GM21526 (cell line): ENCODE measurements around the gene RAB26.

Experiments
- ATAC-seq: cut with Tn5 transposase; IDR thresholded peaks from one replicate; pipeline ENCODE4 v1.9.1; 2021; ENCODE audit warnings: moderate library complexity; ENCODE audit not compliant: unreplicated experiment, low FRiP score

The RAB26 gene

DNA sequence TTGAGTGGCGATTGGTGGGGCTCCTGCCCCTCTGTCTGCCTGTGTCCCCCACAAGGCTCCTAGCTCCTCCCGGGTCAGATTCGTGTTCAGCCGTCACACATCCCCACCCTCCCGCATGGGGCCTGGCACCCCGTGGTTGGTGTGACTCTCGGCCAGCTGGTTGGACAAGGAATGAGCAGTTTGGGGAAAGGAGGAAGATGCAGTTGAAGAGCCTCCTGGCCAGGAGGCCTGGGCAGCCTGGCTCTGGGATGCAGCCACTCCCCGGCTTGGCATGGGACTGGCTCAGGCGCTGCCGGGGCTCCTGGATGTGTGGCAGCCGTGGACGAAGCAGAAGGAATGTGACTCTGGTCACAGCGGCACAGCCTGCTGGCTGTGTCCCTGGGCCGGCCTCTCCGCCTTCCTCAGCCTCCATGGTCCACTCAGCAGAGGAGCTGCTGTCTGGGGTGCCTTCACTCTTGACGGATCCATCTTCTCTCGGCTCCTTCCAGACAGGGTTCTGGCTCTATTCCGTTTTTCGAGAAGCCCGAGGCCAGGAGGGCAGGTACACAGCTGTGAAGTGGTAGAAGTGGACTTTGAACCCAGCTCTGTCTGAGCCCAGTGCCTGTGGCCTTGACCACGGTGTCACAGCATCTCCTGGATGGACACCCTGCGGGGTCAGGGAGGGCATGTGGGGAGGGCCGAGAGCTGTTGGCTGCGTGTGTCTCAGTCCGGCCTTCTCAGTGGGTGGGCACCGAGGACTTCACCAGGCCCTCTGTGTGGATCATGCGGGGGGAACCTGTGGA lies 9.2 kb downstream of the RAB26 start:
- no peak for ATAC-seq

DNA sequence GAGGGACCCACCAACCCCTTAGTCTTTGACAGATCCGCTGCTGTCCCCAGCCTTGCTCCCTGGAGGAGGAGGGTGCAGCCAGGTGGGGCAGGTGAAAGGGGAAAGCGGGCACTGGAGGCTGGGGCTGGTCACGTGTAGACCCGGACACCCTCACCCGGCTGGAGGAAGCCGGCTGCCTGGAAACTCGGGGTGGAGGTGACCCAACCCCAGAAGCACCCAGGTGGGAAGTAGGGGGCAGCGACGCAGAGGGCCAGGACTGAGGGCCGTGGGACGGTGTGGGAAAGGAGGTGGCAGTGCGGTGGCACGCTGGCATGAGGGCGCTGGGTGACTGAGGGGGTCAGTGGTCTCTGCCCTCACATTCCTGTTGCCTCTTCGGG lies 9.8 kb downstream of the RAB26 start:
- ATAC-seq, result no peak

DNA sequence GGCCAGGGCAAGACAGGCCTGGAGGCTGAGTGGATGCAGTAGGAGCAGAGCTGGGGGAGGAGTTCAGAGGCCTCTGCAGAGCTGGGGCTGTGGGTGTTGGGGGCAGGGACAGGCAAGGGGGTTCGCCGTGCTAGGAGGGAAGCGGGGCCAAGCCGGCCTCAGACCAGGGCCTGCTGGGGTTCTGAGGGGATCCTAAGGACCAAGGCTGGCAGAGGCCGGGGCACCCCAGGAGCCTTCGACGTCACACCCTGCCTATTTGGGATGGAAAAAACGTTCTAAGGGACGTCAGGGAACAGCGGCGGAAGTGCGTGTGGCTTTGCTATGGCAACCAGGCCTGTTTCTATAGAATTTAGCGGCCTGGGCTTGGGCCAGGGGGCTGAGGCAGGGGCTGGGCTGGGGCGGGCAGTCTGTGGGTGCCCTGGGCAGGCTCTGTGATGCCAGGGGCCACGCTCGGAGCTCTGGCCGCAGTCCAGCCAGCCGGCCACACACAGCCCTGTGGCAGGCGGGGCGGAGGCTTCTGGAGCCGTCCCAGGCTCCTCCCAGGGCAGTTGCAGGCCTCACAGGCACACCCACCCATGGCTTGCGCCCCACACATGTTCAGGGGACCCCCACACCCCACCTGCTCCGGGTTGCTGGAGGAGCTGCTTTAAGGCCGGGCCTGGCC lies 10.9 kb downstream of the RAB26 start:
- ATAC-seq, result no peak

DNA sequence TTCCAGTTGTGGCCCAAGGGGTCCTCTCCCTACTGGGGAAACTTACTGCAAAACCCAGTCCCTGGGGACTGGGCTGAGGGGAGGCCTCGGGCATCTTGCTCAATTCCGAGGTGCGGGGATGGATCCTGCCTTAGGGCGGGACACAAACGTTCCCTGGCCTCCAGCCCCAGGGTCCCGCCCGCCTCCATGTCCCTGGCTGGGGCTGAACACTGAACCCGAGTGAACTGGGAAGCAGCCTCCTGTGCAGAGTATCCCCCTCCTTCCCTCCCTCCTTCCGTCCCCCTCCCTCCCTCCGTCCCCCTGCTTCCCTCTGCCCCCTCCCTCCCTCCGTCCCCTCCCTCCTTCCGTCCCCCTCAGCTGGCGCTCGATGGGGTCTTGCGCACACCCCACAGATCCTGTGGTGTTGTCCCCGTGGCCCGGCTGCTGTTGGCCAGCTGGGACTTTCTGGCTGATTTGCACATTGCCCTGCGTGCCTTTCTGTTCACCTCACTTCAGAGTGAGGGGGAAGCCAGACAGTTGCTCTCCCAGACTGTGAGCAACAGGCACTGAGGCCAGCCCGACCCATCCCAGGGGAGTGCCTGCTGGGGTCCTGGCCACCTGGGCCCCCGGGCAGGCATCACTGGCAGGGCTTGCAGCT lies 12.6 kb downstream of the RAB26 start:
- no peak for ATAC-seq

DNA sequence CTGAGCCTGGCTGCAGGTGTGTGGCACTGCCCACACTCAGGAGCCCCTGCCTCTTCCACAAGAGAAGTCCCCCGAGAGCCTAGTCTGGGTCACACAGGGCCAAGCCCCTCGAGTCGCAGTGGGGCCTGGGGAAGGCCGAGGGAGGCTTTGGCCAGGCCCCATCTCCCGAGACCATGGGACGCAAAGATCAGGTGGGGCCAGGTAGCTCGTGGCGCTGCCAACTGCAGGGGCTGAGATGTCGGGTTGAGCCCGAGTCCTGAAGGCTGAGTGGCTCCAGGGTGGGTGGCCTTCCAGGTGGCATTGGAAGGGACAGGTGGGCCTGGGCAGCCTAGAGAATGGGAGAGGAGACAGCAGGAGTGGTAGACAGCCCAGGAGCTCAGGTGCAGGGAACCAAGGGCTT lies 13.5 kb downstream of the RAB26 start:
- ATAC-seq, result no peak

DNA sequence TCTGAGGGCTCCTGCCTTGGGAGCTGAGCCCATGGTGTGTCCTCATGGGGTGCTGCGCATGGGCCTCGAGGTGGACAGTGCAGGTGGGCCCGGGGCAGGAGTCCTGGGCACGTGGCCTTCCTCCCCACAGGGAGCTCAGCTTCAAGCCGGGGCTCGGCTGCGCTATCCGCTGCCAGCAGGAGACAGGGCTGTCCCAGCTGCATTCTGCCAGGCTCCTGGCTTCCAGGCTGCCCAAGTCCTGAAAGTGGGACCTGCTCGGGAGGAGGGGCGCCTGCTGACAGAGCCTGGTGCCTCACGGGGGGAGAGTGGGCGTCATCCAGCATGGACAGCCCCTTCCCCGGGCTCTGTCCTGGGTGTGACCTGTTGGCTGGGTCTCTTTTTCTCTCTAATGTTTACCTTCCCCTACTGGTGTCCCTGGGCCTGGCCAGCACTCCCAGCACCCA lies 14.3 kb downstream of the RAB26 start:
- ATAC-seq, result no peak

DNA sequence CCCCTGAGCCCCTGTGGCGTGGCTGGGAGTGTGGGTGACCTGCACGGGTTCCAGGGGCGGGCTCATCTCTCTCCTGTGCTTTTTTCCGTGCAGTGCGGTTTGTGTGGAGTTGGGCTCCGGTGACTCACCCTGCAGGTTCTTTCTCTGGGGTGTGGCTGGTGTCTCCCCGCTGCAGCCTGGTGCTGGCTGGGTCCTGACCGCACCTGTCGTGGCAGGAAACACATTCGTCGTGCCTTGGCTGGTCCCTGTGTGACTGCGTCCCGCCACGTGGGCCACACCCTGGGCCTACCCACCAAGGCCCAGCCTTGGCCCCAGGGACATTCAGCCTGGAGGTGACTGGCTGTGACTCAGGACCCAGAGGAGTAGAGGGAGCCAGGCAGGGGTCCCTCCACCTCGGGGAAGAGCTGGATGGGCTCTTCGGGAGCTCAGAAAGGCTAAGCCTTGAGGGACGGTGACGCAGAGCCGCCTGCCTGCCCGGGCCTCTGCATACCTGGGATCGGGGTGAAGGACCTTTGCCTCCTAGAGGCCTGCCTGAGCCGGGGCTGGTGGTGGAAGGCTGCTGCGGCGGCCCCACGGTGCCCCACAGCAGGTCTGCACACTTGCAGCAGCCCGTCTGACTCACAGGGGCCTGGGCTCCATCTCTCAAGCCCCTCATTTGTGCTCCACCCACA lies 14.9 kb downstream of the RAB26 start:
- no peak for ATAC-seq

DNA sequence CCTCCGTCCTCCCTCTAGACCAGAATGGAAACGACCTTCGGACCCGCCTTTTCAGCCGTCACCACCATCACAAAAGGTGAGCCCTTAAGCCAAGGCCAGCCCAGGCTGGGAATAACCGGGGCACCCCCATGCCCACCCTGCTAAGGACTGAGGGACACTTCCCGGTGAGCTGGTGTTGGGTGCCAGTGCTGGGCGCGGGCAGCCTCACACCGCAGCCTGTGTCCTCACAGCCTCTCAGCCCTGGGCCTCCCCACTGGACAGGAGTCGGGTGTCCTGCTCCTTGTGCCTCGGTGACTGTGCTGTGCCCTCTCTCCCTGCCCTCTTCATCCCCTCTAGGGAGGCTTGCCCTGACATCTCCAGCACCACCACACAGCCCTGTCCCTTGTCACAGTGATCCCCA lies 17.4 kb downstream of the RAB26 start:
- no peak for ATAC-seq

DNA sequence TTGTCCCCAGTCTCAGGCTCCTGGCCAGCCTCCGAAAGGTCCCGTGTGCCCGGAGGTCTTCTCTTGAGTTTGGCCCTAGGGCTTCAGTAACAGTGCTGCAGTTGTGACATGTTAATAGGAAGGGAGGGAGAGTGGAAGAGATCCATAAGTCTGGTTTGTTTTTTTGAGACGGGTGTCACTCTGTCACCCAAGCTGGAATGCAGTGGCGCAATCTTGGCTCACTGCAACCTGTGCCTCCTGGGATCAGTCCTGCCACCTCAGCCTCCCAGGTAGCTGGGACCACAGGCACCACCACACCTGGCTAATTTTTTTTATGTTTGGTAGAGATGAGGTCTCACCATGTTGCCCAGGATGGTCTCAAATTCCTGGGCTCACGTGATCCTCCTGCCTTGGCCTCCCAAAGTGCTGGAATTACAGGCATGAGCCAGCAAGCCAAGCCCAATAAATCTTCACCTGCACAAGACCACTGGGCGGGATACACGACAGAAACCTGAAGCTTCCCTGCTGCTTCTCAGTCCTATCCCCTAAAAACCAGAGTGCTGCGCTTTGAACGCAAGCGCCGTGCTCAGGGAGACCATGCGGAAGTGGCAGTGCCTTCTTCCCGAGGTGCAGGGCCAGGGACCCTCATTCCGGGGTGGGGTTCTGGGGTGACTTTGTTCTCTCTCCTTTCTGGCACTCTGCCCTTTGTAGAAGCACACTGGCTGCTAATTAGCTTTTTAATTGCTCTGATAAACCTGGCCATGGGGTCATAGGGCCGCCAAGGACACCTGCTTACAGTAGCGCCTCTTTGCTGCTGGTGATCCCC lies 18.0 kb downstream of the RAB26 start:
- no peak for ATAC-seq

DNA sequence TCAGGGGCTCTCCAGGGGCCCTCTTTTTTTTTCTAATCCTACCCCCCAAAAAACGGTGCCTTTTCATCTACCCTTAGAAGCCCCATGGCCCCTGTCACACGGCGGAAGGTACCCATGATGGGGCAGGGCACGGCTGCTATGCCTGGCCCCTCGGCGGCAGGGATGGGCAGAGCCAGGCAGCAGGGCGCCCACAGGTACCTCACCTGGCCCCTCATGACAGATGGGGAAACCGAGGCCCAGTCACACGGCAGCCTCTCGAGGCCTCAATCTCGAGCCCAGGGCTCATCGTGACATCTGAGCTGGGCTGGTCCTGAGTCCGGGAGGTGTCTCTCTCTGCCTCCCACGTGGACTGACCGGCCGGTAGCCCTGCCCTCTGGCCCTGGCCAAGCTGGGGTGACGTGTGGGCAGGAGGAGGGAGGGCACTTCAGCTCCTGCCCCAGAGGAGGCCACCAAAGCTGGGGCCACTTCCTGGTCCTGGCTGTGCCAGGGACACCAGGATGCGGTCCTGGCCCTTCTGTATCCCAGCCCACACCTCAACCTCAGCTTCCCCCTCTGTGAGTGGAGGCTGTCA lies 18.7 kb downstream of the RAB26 start:
- ATAC-seq, result no peak

DNA sequence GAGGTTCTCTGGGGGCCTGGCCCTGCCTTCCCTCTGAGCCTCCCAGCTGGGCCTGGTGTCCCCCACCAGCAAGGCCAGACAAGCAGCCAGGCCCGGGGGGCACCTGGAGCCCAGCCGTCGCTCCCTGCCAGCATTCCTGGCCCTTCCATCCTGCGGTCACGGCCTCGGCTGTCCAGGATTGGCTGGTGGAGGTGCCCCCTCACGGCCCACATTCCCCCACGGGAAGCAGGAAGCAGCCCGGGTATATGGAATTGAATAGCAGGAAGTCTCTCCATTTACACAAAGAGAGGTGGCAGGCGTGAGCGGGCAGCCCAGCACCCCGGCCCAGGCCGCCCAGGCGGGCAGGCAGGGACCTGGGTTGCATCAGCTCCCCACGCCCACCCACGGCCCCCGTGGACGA lies 21.7 kb downstream of the RAB26 start:
- ATAC-seq, result no peak

DNA sequence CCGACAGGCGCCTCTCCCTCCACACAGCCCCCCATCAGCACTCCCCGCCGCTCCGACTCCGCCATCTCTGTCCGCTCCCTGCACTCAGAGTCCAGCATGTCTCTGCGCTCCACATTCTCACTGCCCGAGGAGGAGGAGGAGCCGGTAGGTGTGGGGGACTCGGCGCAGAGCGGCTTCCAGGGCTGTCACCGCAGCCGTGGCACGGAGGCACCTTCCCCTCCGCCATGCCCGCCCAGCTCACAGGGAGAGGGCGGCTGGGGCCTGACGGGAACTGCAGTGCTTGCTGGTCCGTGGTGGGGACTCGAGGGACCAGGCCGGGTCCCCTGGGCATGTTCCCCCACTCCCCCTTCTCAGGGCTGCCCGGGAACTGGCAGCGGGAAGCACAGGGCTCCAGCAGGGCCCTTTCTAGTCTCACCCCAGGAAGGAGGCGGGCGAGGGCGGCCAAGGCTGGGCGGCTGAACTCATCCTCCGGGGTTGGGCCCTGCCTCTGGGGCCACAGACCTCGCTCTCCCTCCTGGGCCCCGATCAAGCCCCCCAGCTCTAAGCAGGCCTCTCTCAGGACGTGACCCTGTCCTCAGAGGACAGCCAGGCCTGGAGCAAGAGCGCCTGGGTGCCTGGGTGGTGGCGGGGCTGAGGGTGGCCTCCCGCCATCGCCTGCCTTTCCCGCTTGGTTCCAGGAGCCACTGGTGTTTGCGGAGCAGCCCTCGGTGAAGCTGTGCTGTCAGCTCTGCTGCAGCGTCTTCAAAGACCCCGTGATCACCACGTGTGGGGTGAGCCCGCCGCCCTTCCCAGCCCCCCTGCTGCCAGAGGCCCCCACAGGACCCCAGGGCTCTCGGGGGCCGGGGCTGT lies 22.4 kb downstream of the RAB26 start:
- no peak for ATAC-seq

DNA sequence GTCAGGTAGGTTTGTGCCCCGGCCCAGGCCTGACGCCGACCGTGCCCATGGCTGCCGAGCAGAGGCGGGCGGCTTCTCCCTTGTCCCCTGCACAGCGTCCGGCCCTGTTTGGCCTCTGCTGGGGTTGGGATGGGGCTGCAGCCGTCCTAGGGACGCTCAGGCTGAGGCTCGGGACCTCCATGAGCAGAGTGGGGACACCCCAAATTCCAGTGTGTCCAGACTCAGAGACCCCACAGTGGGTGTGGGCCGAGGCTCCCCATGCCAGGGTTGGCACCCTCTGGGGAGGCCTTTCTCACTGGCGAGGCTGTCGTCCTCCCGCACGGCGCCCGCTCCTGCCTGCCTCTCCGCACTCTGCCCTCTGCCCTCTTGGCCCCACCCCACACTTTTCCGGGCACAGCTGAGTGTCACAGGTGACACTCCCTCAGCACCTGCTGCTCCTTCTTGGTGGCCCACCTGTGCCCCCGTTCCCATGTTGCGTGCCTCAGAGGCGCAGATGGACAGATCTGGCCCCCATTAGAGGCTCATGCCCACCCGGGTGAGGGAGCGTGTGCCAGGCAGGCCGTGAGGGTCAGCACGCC lies 23.3 kb downstream of the RAB26 start:
- no peak for ATAC-seq

DNA sequence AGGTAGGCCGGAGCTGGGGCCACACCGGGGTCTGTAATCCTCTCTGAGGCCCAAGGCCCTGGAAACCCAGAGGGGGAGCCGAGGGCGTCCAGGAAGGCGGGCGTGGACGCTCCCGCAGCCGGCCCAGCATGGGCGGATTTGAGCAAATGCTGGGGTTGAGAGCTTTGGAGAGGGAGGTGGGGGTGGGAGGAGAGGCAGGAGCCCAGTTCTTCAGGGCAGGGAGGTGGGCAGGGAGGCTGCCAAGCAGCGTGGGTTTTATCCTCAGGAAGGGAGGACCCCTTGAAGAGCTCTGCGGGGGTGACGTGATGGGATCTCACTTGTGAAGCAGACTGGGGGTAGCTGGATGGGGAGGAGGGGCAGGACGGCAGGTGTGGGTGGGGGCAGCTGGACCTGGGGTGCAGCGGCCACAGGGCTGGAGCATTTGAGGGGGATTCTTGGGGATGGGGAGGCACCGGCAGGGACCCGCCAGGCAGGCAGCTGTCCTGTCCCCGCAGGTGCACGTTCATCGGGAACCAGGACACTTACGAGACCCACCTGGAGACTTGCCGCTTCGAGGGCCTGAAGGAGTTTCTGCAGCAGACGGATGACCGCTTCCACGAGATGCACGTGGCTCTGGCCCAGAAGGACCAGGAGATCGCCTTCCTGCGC lies 24.4 kb downstream of the RAB26 start:
- no peak for ATAC-seq

DNA sequence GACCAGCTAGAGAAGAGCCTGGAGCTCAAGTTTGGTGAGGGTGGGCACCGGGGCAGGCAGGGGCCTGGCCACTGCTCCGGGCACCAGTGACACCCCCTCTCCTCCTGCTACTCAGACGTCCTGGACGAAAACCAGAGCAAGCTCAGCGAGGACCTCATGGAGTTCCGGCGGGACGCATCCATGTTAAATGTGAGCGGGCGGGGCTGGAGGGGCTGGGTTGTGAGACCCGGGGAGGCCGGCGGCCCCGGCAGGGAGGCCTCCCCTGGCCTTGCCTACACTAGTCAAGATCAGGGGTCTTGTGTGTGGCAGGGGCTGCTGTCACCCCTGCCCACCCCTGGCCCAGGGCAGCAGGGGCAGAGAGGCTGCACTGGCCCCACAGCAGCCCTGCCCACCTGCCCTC lies 24.9 kb downstream of the RAB26 start:
- ATAC-seq, result no peak

DNA sequence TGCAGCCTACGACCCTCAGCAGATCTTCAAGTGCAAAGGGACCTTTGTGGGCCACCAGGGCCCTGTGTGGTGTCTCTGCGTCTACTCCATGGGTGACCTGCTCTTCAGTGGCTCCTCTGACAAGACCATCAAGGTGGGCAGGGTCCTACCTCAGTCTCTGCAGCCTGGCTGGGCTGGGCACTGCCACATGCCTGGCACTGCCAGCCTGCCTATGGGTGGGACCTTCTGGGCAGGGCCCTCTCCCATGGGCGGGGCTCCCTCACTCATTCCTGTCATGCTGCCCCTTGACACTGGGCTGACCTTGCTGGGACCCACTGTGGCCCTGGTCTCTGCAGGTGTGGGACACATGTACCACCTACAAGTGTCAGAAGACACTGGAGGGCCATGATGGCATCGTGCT lies 25.5 kb downstream of the RAB26 start:
- ATAC-seq, result no peak

DNA sequence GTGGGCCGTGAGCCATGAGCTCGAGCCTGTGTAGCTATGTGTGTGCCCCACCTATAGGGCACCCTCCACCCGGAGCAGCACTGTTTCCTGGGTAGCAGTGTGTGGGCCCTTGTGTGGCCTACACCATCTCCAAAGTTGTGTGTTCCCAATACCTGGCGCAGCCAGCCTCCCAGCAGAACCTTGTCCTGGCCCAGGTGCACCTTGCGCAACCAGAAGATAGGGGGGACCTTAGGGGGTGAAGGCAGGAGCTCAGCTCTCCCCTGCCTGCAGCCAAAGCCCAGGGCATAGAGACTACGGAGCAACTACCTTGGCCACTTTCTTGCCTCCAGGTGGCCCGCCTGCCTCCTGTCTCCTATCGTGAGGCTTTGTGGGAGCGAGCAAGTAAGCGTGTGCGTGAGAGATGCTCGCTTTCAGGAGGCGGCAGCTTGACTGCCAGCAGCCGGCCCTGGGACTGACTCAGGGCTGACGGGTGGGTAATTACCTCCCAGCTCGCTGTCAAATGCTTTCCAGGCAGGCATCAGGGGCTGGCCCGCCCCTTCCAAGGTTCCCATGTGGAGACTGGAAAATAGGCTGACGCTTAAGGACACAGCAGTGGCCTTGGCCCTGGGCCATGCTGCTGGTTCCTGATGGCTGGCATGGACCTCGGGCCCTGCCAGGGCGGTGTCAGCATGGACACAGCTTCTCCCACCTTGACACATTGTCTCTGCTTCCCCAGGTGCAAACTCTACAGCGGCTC lies 26.1 kb downstream of the RAB26 start:
- no peak for ATAC-seq

DNA sequence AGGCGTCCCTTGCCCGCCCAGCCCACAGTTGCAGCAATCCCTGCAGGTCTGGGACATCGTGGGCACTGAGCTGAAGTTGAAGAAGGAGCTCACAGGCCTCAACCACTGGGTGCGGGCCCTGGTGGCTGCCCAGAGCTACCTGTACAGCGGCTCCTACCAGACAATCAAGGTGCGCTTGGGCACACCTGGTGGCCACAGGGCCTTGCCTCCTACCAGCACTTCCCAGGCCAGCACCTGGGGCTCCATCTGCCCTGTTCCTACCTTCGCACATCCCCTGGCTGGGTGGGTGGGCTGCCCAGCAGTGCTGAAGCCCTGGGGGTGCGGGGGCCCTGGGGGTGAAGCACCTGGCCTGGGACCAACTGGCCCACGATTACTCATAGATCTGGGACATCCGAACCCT lies 27.0 kb downstream of the RAB26 start:
- ATAC-seq, result no peak
